ENCODE data around the gene PFKM.
"Not testable (repeated sequence)": the region's sequence is repeated elsewhere in the genome, so short reads cannot be mapped to it uniquely, and the experiment has no call there.

The PFKM gene

DNA sequence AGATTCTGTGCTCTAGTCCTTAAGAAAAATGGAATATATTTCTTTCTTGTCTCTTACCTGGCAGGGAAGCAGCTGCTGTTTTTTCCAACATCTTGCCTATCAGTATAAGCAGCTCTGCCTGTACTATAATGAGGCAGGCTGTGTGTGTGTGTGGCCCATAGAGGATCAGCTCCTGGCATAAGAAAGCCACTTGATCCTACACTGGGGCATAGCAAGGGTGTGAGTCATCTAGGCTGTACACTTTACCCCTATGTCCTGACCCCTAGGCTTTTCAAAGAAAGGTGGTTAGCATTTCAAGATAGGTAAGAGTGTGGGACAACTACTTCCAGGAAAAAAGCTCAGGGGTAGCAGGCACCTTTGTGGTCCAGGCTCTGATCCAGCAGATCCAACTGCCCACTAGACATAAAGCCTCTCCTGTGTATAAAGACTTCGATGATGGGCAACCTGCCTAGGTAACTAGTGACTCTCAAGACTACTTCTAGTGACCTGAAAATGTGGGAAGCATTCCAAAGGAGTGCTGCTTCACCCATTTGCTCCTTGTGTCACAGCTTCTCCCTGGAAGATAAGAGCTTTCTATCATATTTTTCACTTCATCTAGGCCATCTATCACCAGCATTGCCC, 8.4 kb upstream of the PFKM start:
- TF ChIP-seq, protein P1, sequence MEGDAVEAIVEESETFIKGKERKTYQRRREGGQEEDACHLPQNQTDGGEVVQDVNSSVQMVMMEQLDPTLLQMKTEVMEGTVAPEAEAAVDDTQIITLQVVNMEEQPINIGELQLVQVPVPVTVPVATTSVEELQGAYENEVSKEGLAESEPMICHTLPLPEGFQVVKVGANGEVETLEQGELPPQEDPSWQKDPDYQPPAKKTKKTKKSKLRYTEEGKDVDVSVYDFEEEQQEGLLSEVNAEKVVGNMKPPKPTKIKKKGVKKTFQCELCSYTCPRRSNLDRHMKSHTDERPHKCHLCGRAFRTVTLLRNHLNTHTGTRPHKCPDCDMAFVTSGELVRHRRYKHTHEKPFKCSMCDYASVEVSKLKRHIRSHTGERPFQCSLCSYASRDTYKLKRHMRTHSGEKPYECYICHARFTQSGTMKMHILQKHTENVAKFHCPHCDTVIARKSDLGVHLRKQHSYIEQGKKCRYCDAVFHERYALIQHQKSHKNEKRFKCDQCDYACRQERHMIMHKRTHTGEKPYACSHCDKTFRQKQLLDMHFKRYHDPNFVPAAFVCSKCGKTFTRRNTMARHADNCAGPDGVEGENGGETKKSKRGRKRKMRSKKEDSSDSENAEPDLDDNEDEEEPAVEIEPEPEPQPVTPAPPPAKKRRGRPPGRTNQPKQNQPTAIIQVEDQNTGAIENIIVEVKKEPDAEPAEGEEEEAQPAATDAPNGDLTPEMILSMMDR (IDR thresholded peaks at IDR 0.05; ENCODE audit: insufficient read depth, low read depth, low read length, missing control alignments): no peak
- DNase-seq (ENCODE audit: low read depth): no peak
- H3K4me3 ChIP-seq (ENCODE audit: low read depth, low read length): no peak overlapping the region

DNA sequence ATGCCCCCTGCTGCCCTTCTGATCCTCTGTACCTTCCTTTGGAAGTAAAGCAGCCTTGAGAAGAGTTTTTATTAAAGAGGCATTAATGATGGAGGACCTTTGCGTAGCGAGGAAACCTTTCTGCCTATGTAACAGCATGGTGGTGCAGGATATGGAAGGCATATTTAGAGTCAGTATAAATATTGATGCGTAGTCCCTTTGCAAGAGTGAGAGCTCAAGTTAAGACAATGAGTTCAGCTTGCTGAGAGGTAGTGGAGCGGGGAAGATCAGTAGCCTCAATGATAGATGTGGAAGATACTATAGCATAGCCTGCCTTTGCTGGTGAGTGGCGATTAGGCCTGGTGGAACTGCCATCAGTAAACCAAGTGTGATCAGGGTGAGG, 7.9 kb upstream of the PFKM start:
- H3K4me3 ChIP-seq (ENCODE audit: low read depth, low read length); DNase-seq (ENCODE audit: low read depth): not testable (repeated sequence)

DNA sequence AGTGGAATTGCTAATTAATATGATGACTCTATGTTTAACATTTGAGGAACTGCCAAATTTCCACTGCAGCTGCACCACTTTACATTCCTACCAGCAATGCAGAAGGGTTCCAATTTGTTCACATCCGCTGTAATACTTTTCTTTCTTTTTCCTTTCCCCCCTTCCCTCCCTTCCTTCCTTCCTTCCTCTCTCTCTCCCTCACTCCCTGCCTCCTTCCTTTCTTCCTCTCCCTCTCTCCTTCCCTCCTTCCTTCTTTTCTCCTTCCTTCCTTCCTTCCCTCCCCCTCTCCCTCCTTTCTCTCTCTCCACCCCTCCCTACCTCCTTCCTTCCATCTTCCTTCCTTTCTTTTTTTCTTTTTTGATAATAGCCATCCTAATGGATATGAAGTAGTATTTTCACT, 3.2 kb upstream of the PFKM start:
- H3K4me3 ChIP-seq (ENCODE audit: low read depth, low read length): no peak overlapping the region
- no peak for DNase-seq (ENCODE audit: low read depth)
- TF ChIP-seq, protein P1 (IDR thresholded peaks at IDR 0.05; ENCODE audit: insufficient read depth, low read depth, low read length, missing control alignments): no peak

DNA sequence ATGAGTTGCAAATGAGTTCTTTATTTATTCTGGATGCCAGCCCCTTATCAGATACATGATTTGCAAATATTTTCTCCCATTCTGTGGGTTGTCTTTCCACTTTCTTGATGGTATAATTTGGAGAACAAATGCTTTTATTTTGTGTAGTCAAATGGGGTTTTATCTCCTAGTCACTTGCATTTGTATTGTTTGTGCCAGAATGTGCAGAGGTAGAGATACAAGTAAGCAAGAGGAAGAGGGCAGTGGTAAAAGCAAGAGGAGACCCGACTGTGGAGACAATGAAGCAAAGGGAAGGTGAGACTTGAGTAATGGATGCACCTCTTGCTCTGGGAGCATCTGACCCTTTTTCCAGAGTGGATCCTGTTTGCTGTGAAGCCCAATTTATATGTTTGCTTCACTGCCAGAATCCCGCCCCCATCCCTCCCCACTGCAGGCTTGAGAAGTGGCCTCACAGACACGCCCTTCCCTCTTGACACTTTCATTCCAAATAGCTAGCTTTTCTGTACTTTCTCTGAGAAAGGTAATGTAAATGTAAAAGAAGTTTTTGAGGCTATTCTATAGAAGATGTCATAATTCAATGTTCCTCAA, 786 bp upstream of the PFKM start:
- TF ChIP-seq, protein P1 (IDR thresholded peaks at IDR 0.05; ENCODE audit: insufficient read depth, low read depth, low read length, missing control alignments): no peak
- H3K4me3 ChIP-seq (ENCODE audit: low read depth, low read length): no peak overlapping the region; the same call in 1 of the 2 replicates
- no peak for DNase-seq (ENCODE audit: low read depth)

DNA sequence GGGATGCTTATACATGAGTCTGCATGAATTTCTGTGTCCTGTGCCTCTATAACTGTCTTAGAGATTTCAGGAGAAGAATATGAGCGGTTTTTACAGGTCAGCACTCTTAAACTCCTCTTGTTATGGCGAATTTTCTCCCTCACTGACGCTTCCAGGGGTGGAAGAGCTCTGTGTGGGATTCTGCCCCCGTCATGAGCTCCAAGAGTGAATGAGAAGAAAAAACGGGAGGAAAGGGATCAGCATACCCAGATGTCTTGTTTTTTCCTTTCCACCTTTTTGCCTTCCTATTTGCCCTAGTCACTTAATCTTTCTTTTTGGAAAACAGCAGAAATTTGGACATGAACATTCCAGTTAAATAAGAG, 651 bp downstream of the PFKM start:
- DNase-seq (ENCODE audit: low read depth): no peak
- TF ChIP-seq, protein P1 (IDR thresholded peaks at IDR 0.05; ENCODE audit: insufficient read depth, low read depth, low read length, missing control alignments): no peak
- H3K4me3 ChIP-seq (ENCODE audit: low read depth, low read length): peak overlapping the region; percentile 60

DNA sequence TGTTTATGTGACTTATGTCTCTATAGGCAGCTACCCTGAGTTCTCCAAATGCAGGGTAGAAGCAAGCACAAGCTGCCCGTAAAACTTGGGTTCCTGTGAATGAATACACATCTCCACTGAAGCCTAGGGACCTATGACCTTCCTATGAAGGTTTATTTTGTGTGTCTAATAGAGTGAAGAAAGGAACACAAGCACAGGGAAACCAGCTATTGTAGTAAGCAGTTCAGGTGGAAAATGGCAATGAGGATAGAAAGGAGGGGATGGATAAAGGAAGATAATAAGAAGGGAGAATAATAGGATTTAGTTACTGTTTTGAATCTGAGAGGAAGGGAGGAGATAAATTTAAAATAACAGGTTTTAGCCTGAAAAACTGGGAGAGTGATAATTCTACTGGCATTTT, 2.4 kb downstream of the PFKM start:
- TF ChIP-seq, protein P1 (IDR thresholded peaks at IDR 0.05; ENCODE audit: insufficient read depth, low read depth, low read length, missing control alignments): no peak
- H3K4me3 ChIP-seq (ENCODE audit: low read depth, low read length): no peak overlapping the region
- no peak for DNase-seq (ENCODE audit: low read depth)

DNA sequence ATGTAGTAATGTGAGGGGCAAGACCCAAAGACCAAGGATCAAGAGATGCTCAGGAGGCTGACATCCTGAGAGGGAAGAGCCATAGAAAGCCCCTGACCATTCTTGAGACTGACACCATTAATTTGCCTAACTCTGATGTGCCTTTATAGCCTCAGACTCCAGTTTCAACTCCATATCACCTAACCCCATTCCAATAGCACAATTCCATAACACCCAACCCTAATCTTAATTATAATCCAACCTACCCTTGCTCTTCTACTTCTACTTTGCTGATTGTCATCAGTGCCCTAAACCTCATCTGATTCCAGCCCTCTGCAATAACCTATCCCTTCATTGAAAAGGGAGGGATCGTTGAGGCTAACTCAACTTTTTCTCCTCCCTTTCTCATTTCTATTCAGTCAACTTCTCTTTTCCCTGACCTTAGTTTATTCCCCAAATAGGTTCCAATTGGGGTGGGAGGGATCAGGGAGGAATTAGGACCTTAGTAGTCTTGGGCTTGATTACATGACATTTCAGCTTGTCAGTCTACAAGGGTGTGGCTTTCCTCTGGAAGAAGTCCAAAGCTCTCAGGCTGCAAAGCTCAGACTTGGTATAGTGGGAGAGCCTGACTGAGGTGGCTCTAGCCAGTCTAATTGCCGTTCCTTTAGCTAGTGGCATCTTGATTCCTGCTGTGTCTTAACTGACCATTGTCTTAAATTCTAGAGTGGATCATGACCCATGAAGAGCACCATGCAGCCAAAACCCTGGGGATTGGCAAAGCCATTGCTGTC, 3.1 kb downstream of the PFKM start:
- DNase-seq (ENCODE audit: low read depth): no peak

More for the DNA sequence above, 3.1 kb downstream of the PFKM start:
- no peak overlapping the region for H3K4me3 ChIP-seq (ENCODE audit: low read depth, low read length)
- TF ChIP-seq, protein P1 (IDR thresholded peaks at IDR 0.05; ENCODE audit: insufficient read depth, low read depth, low read length, missing control alignments): no peak
